ENCODE results near the gene PDE1A. TPM values are rescaled to one million over a fixed set of nuclear protein-coding genes. Genes with fewer than 3 reads are reported as not detected.

PDE1A gene
- total and polyA plus RNA-seq, 2 of the 13 experiments (the other 11 are each of a cell fraction or from before 2014, with no cell fraction given): not detected

GRCh38 chr2:182193291-182193690 lies 233.5 kb downstream of the PDE1A start (continued):
- TF ChIP-seq LRRFIP1 (CRISPR knock-in tag; conservative IDR thresholded peaks at IDR 0.05) (no peak), HES4 (CRISPR knock-in tag; IDR thresholded peaks at IDR 0.05; ENCODE audit: borderline replicate concordance) (no peak), ATF6 (CRISPR knock-in tag; conservative IDR thresholded peaks at IDR 0.05) (no peak), UBTF (CRISPR knock-in tag; IDR thresholded peaks at IDR 0.05) (no peak), ZFP36 (IDR thresholded peaks at IDR 0.05; ENCODE audit: borderline replicate concordance, low read depth, low read length, partially characterized antibody) (no peak)

GRCh38 chr2:182191061-182191460 lies 235.8 kb downstream of the PDE1A start:
- Histone ChIP-seq H3K27me3 (ENCODE audit: control insufficient read depth in 1 of 2, insufficient read depth in 2 of 2, low read length in 2 of 2) (no peaks in the 10 kb centered on the region), H3K4me3 (replicated peaks in 1 of 3; ENCODE audit: insufficient read depth in 1 of 3, low read depth in 2 of 3, low read length in 3 of 3) (no peak overlapping the region), H3K9ac (ENCODE audit: insufficient read depth, low read depth, low read length) (no peak overlapping the region), H3K4me1 (ENCODE audit: insufficient read depth, low read length) (no peaks in the 10 kb centered on the region), H3K4me2 (ENCODE audit: low read depth, low read length) (no peak overlapping the region), H2AFZ (ENCODE audit: low read length) (no peak overlapping the region), H3K27ac (ENCODE audit: extremely low read length, insufficient read depth, low read length) (no peak overlapping the region), H3K36me3 (replicated peaks in 1 of 2; ENCODE audit: control insufficient read depth in 1 of 2, insufficient read depth in 2 of 2, low read length in 2 of 2) (no peaks in the 10 kb centered on the region), H3K9me3 (ENCODE audit: low read length) (no peaks in the 10 kb centered on the region), H3K79me2 (ENCODE audit: insufficient read depth, low read length) (no peaks in the 10 kb centered on the region), H4K20me1 (ENCODE audit: insufficient read depth, low read length) (no peaks in the 10 kb centered on the region)
- no peak for ATAC-seq
- BruUV-seq (replicated peaks): no TSS peak
- intact Hi-C loops (cut with micrococcal nuclease; ENCODE audit: unreplicated experiment) (no loop called here), in situ Hi-C loops (cut with HindIII; ENCODE audit: extremely low pct_ligation_motif_present, low pct_unique_long_range_greater_than_20kb) (no loop called here)
- no peak for FAIRE-seq
- POLR2A ChIA-PET: no interaction called here
- CTCF ChIA-PET (ENCODE audit: low intra/inter-chr PET ratio, low total read pairs): no interaction called here
- DNase-seq (ENCODE audit: low spot score): no peak
- under 1% methylated on average over 2 of the region's 2 CpGs for WGBS (ENCODE audit: low lambda C conversion rate)
- TF ChIP-seq ZNF672 (CRISPR knock-in tag; IDR thresholded peaks at IDR 0.05) (no peak), ZNF101 (CRISPR knock-in tag; IDR thresholded peaks at IDR 0.05; ENCODE audit: borderline replicate concordance, low read depth) (no peak), ZNF543 (CRISPR knock-in tag; IDR thresholded peaks at IDR 0.05) (no peak), ZNF704 (CRISPR knock-in tag; IDR thresholded peaks at IDR 0.05; ENCODE audit: borderline replicate concordance) (no peak), GATA4 (IDR thresholded peaks at IDR 0.05; ENCODE audit: borderline replicate concordance, low read depth) (no peak), NFE2L2 (IDR thresholded peaks at IDR 0.05; ENCODE audit: low read length) (no peak), KLF15 (CRISPR knock-in tag; IDR thresholded peaks at IDR 0.05; ENCODE audit: borderline replicate concordance) (no peak), ATF3 (CRISPR knock-in tag; IDR thresholded peaks at IDR 0.05) (no peak), XRCC5 (optimal IDR thresholded peaks at IDR 0.05; ENCODE audit: low read length) (no peak)

All from HepG2 (cell line).